ENCODE results near the gene GPX2.

GRCh38 chr14:64986648-64987437 lies 44.3 kb upstream of the GPX2 start, which contains the start of gene FNTB:
- TF ChIP-seq CTCF (IDR thresholded peaks at IDR 0.05) (peak; percentile 65 to 82 (median 80)), POLR2A (IDR thresholded peaks at IDR 0.05) (peak in 3 of 4 donors; percentile 33 to 70 (median 42)), EP300 (IDR thresholded peaks at IDR 0.05) (peak in 1 of 4 donors; percentile 59)

Measured in upper lobe of left lung (tissue), 4 donors.